GM23248 (cell line): ENCODE data around the gene DIAPH1. TPM values are rescaled to one million over a fixed set of nuclear protein-coding genes. Genes with fewer than 3 reads are reported as not detected.

Experiments
- DNase-seq: peaks from one replicate; pipeline ENCODE4 v3.0.0-alpha.2; 2015
- H2AFZ ChIP-seq: fragments of 200-600 bp; sonication (generic); 2 replicates; pipeline ENCODE4 v1.6.1; 2016; ENCODE audit warnings: antibody characterized with exemption
- H3F3A ChIP-seq: fragments of 200-600 bp; sonication (generic); 2 replicates; pipeline ENCODE4 v1.6.1; 2016; ENCODE audit warnings: mild to moderate bottlenecking, antibody characterized with exemption, mixed run types; ENCODE audit not compliant: insufficient read depth
- H3K27ac ChIP-seq: fragments of 200-600 bp; sonication (generic); 2 replicates; pipeline ENCODE4 v1.5.1; 2016; ENCODE audit warnings: mild to moderate bottlenecking
- H3K27me3 ChIP-seq: fragments of 200-600 bp; sonication (generic); replicated peaks from 2 replicates; pipeline ENCODE4 v1.6.1; 2016; ENCODE audit warnings: mild to moderate bottlenecking; ENCODE audit not compliant: insufficient read depth
- H3K36me3 ChIP-seq: fragments of 200-600 bp; sonication (generic); 2 replicates; pipeline ENCODE4 v1.6.1; 2016; ENCODE audit warnings: low read depth, mild to moderate bottlenecking
- H3K4me1 ChIP-seq: fragments of 200-600 bp; sonication (generic); 2 replicates; pipeline ENCODE4 v1.6.1; 2016; ENCODE audit warnings: mild to moderate bottlenecking; ENCODE audit not compliant: insufficient read depth
- H3K4me2 ChIP-seq: fragments of 200-600 bp; sonication (generic); one replicate; pipeline ENCODE4 v1.6.1; 2016; ENCODE audit warnings: mild to moderate bottlenecking; ENCODE audit not compliant: unreplicated experiment
- H3K4me3 ChIP-seq: fragments of 200-600 bp; sonication (generic); 2 replicates; pipeline ENCODE4 v1.5.1; 2016; ENCODE audit warnings: mild to moderate bottlenecking
- H3K79me2 ChIP-seq: fragments of 200-600 bp; sonication (generic); 2 replicates; pipeline ENCODE4 v1.6.1; 2016; ENCODE audit warnings: mild to moderate bottlenecking; ENCODE audit not compliant: insufficient read depth
- H3K9ac ChIP-seq: fragments of 200-600 bp; sonication (generic); 2 replicates; pipeline ENCODE4 v1.6.1; 2016; ENCODE audit warnings: mild to moderate bottlenecking
- H3K9me2 ChIP-seq: fragments of 200-600 bp; sonication (generic); 2 replicates; pipeline ENCODE4 v1.6.1; 2016; ENCODE audit warnings: mixed run types, mild to moderate bottlenecking, moderate library complexity; ENCODE audit not compliant: insufficient read depth
- H3K9me3 ChIP-seq: fragments of 200-600 bp; sonication (generic); one replicate; pipeline ENCODE4 v1.6.1; 2017; ENCODE audit warnings: low read depth
- H4K20me1 ChIP-seq: fragments of 200-600 bp; sonication (generic); 2 replicates; pipeline ENCODE4 v1.6.0; 2016; ENCODE audit not compliant: insufficient read depth
- EZH2 ChIP-seq: fragments of 200-600 bp; sonication (generic); IDR thresholded peaks from 2 replicates; pipeline ENCODE4 v1.6.1; 2018; ENCODE audit warnings: antibody characterized with exemption, mild to moderate bottlenecking; ENCODE audit not compliant: insufficient read depth, poor library complexity, severe bottlenecking
- EZH2phosphoT487 ChIP-seq: fragments of 200-600 bp; sonication (generic); IDR thresholded peaks from 2 replicates; pipeline ENCODE4 v1.6.1; 2018; ENCODE audit warnings: antibody characterized with exemption, moderate library complexity, mild to moderate bottlenecking, low read depth; ENCODE audit not compliant: insufficient read depth
- WGBS, 2 experiments: methylation state at CpG; one replicate each; pipeline ENCODE4 v1.1.6; 2015 to 2017; ENCODE audit warnings: low lambda C conversion rate in 2 of 2, low coverage in 1 of 2; ENCODE audit errors: missing lambda C conversion rate in 2 of 2; 5-methylcytosine and 5-hydroxymethylcytosine counted together
- in situ Hi-C: fragments of 300-500 bp; cut with MboI; formaldehyde crosslinking; loops from 2 replicates; pipeline ENCODE4 v1.15.0; 2020
- polyA plus RNA-seq: library from polyadenylated mRNA; unstranded; fragments of >200 nt; fragmentation: Nextera tagmentation; extraction: Ambion mirVana; gene quantifications from 2 replicates; pipeline ENCODE4 v1.2.1, GENCODE V29; 2016
- total RNA-seq: library from RNA; depleted of rRNA; stranded (reverse); fragments of >200 nt; shearing (Covaris generic); gene quantifications from 2 replicates; pipeline ENCODE4 v1.2.3, GENCODE V29; 2014

The DIAPH1 gene
- total and polyA plus RNA-seq, 2 experiments from 2014 or later, result 26.0 to 34.4 TPM

DNA sequence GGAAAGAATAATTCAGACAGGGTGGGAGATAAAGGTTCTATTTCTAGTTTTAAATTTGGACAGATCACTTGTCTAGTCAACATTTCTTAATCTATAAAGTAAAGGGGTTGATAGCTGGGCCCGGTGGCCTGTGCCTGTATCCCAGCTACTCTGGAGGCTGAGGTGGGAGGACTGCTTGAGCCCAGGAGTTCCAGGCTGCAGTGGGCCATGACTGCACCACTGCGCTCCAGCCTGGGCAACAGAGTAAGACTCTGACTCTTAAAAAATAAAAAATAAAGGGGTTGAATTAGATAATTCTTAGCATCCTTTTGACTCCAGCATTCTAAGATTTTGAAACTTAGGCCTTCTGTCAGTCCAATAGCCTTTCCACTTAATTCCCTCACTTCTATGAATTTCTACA, 10.8 kb downstream of the DIAPH1 start:
- H3K4me2 ChIP-seq, result no peak overlapping the region
- H3K9me2 ChIP-seq, result no peaks in the 10 kb centered on the region
- in situ Hi-C loops, result no loop called here
- H3K27ac ChIP-seq, result no peak overlapping the region
- DNase-seq, result no peak
- H3K36me3 ChIP-seq, result no peaks in the 10 kb centered on the region
- H3K9ac ChIP-seq, result no peak overlapping the region
- H3K79me2 ChIP-seq, result peaks cover 96% of the 10 kb centered on the region
- H2AFZ ChIP-seq, result no peak overlapping the region
- peaks cover 24% of the 10 kb centered on the region for H3F3A ChIP-seq
- H3K4me1 ChIP-seq, result peaks cover 20% of the 10 kb centered on the region
- H4K20me1 ChIP-seq, result no peaks in the 10 kb centered on the region
- H3K4me3 ChIP-seq, result no peak overlapping the region
- TF ChIP-seq EZH2phosphoT487 (no peak), EZH2 (no peak)
- H3K9me3 ChIP-seq, result no peaks in the 10 kb centered on the region
- no peaks in the 10 kb centered on the region for H3K27me3 ChIP-seq
- 97 to 98% methylated on average over 2 of the region's 2 CpGs for WGBS, 2 experiments

DNA sequence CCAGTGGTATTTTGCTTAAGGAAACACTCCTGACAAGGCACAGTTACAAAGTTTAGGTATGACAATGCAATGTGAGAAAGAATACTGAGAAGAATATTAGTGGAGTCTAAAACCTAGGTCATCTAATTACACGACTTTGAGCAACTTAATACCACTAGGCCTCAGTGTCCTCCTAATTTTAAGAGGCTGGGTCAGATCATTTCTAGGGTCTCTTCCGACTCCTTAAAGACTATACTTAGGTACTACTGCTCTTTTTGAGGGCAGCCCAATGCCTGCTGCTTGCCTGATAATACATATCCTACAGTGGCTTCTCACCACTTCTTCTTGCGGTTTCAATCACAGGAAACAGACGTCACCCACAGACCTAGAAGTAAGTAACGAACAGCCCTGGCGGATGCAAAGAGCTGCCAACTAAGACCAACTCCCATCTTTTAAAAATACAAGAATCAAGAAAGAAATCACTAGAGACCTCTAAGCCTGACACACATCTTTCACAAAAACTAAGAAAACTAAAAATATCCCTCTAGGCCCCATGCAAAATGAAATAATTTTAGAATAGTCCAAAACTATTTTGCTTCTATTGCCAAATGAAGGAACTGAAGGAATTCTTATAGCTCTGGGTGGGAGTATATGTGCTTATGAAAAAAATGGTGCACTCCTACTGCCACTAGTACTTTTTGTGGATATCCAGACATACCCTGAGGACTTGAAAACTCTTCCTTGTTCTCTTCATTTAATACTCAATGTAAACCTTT, 13.1 kb downstream of the DIAPH1 start:
- TF ChIP-seq EZH2, result no peak
- TF ChIP-seq EZH2phosphoT487, result no peak
- Histone ChIP-seq H3K9me2 (no peaks in the 10 kb centered on the region), H2AFZ (0 out of 2 replicates have a peak overlapping the region, but pooled peaks have one; percentile 27), H3K4me1 (peaks cover 20% of the 10 kb centered on the region), H3F3A (peaks cover 29% of the 10 kb centered on the region), H4K20me1 (no peaks in the 10 kb centered on the region), H3K27me3 (no peaks in the 10 kb centered on the region), H3K79me2 (peaks cover 96% of the 10 kb centered on the region), H3K36me3 (no peaks in the 10 kb centered on the region), H3K9me3 (no peaks in the 10 kb centered on the region), H3K4me3 (no peak overlapping the region), H3K4me2 (peak overlapping the region; percentile 97), H3K9ac (peak overlapping the region; percentile 81; the same call in 1 of the 2 replicates), H3K27ac (peak overlapping the region; percentile 95)
- no peak for DNase-seq
- 83 to 87% methylated on average over 6 of the region's 6 CpGs for WGBS, 2 experiments
- in situ Hi-C loops, result no loop called here

DNA sequence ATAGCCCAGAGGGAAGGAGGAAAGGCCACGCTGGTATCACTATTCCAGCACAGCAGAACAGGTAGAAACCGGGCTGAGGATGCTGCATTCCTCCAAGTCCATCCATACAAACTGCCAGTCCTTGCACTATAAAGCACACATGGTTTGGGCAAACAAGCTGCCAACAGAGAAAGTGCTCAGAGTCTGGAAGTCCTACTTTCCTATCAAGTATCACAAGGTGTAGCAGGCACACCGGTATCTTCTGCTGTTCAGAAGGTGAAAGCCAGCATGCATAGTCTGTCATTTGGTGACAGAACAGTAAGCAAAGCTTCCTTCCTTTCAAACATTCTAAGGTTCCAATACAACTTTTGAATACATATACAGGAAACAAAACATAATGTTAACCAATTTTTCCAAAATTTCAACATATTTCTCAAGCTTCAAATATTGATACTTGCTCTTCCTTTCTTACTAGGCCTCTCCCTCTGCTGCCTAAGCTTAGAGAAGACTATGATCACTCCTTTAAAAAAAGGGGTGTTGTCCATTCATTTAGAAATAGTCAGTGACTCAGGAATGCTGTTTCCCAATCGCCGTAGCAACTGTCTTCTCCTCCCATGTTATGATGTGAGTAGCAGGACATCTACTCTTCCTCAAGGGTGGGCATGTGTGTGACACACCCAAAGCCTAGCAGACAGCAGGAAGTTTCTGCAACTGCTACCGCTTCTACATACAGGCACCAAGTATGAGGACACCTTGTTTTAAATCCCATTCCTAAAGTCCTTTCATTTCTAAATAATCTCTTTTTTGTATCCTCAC, 14.7 kb downstream of the DIAPH1 start:
- in situ Hi-C loops, result no loop called here
- H3F3A ChIP-seq, result peaks cover 37% of the 10 kb centered on the region
- H3K4me3 ChIP-seq, result peak overlapping the region; percentile 66
- DNase-seq, result peak; percentile 98
- no peaks in the 10 kb centered on the region for H3K9me2 ChIP-seq
- no peaks in the 10 kb centered on the region for H4K20me1 ChIP-seq
- no peaks in the 10 kb centered on the region for H3K9me3 ChIP-seq
- WGBS, 2 experiments, result 25 to 35% methylated on average over 6 of the region's 6 CpGs
- no peaks in the 10 kb centered on the region for H3K27me3 ChIP-seq
- peak overlapping the region; percentile 95 for H3K27ac ChIP-seq
- peaks cover 96% of the 10 kb centered on the region for H3K79me2 ChIP-seq
- TF ChIP-seq EZH2phosphoT487, result no peak
- no peak for TF ChIP-seq EZH2
- peak overlapping the region; percentile 63 for H2AFZ ChIP-seq
- no peaks in the 10 kb centered on the region for H3K36me3 ChIP-seq
- peaks cover 24% of the 10 kb centered on the region for H3K4me1 ChIP-seq
- peak overlapping the region; percentile 97 for H3K4me2 ChIP-seq
- H3K9ac ChIP-seq, result peak overlapping the region; percentile 81

DNA sequence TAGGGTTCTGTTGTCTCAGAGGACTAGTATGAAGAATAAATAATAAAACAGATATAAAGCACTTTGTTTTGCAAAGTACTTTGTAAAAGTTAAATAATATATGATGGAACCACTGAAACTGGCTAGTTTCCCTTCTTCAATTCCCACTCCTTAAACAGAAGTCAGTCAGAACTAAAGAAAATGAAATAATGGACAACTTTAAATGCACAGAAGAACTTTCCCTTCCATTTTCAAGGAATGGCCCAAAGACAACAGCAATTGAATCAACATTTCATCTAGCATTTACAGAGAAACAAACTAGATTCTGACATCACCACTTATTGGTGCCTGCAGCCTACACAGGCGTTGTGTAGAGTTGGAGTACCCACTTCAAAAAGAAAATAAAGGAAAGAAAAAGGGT, 16.2 kb downstream of the DIAPH1 start:
- Histone ChIP-seq H3K9ac (no peak overlapping the region), H3K4me1 (peaks cover 38% of the 10 kb centered on the region), H4K20me1 (no peaks in the 10 kb centered on the region), H3K27ac (peak overlapping the region; percentile 95), H3K9me3 (no peaks in the 10 kb centered on the region), H3K27me3 (no peaks in the 10 kb centered on the region), H3K4me3 (no peak overlapping the region), H2AFZ (no peak overlapping the region), H3K79me2 (peaks cover 96% of the 10 kb centered on the region), H3F3A (peaks cover 47% of the 10 kb centered on the region), H3K36me3 (no peaks in the 10 kb centered on the region), H3K4me2 (no peak overlapping the region), H3K9me2 (no peaks in the 10 kb centered on the region)
- no peak for TF ChIP-seq EZH2phosphoT487
- TF ChIP-seq EZH2, result no peak
- 94 to 96% methylated on average over 1 of the region's 1 CpG for WGBS, 2 experiments
- in situ Hi-C loops, result no loop called here
- DNase-seq, result no peak
